Small intestine (tissue), 7 donors: Measurements from ENCODE around the gene CELF2. TPM values are rescaled to one million over a fixed set of nuclear protein-coding genes. Genes with fewer than 3 reads are reported as not detected.

Source experiments
- DNase-seq, 2 donors: peaks; one replicate each; pipeline versions ENCODE4 v3.0.0 to v3.0.0-alpha.2; 2013
- FAIRE-seq: peaks from 2 replicates; lab custom pipeline; 2012; peaks lifted over from hg19 to GRCh38; lab: Jason Lieb, UNC
- H3K27ac ChIP-seq, 3 donors: one replicate each; pipeline ENCODE4 v1.5.1; 2013; ENCODE audit warnings: low read length in 2 of 3, mild to moderate bottlenecking in 2 of 3, control low read depth in 1 of 3, inconsistent platforms in 1 of 3, low read depth in 1 of 3, moderate library complexity in 1 of 3
- H3K27me3 ChIP-seq, 3 donors: one replicate each; pipeline ENCODE4 v1.6.1; 2013; ENCODE audit warnings: low read length in 3 of 3, inconsistent platforms in 1 of 3; ENCODE audit not compliant: control insufficient read depth in 3 of 3, insufficient read depth in 3 of 3
- H3K36me3 ChIP-seq, 3 donors: one replicate each; pipeline ENCODE4 v1.6.1; 2013; ENCODE audit warnings: low read length in 3 of 3, inconsistent platforms in 1 of 3, low read depth in 1 of 3, mild to moderate bottlenecking in 1 of 3, moderate library complexity in 1 of 3; ENCODE audit not compliant: control insufficient read depth in 3 of 3, insufficient read depth in 2 of 3
- H3K4me1 ChIP-seq, 3 donors: one replicate each; pipeline ENCODE4 v1.6.1; 2013; ENCODE audit warnings: low read length in 2 of 3, inconsistent platforms in 1 of 3, low read depth in 1 of 3, mild to moderate bottlenecking in 1 of 3, moderate library complexity in 1 of 3; ENCODE audit not compliant: control insufficient read depth in 3 of 3, insufficient read depth in 2 of 3
- H3K4me3 ChIP-seq, 3 donors: one replicate each; pipeline ENCODE4 v1.5.1; 2013; ENCODE audit warnings: low read length in 3 of 3, control low read depth in 1 of 3, inconsistent platforms in 1 of 3, low read depth in 1 of 3, mild to moderate bottlenecking in 1 of 3, moderate library complexity in 1 of 3
- H3K9me3 ChIP-seq, 2 donors: one replicate each; pipeline ENCODE4 v1.6.1; 2013; ENCODE audit warnings: low read depth in 1 of 2, low read length in 1 of 2; ENCODE audit not compliant: control insufficient read depth in 2 of 2, insufficient read depth in 1 of 2
- WGBS, 3 donors: extraction: QIAGEN DNeasy Blood & Tissue Kit; methylation state at CpG; one replicate each; pipeline ENCODE4 v1.1.7; 2013; 5-methylcytosine and 5-hydroxymethylcytosine counted together
- polyA plus RNA-seq, 4 donors: library from polyadenylated mRNA; stranded (reverse) in 3 of 4; unstranded in 1 of 4; fragments of 200-250 nt in 3 of 4; fragments of 120-200 nt in 1 of 4; gene quantifications; one replicate each; pipeline versions ENCODE4 v1.2.1 to v1.2.3, GENCODE V29; 2013
- donor health status: healthy with polysubstance abuse.
- donor health status: control.
- donor health status: control.
- donor health status: Bipolar disorder and iron deficiency.
- donor health status: healthy.

Gene CELF2
- polyA plus RNA-seq, 4 donors: 1.8 to 11.6 (median 6.1) TPM

- H3K4me1 ChIP-seq: peaks cover 0 to 4% (median 0%) of the 10 kb centered on the region in 3 donors
- H3K27me3 ChIP-seq: no peaks in the 10 kb centered on the region
- no peak for DNase-seq
- peaks cover 0 to 2% (median 0%) of the 10 kb centered on the region in 3 donors for H3K36me3 ChIP-seq
- no peak overlapping the region for H3K4me3 ChIP-seq
- 80 to 86% (median 81%) methylated on average over 14 of the region's 14 CpGs for WGBS, 3 donors
- no peaks in the 10 kb centered on the region for H3K9me3 ChIP-seq
- no peak overlapping the region for H3K27ac ChIP-seq
- FAIRE-seq: no peak
These were observed 189.2 kb downstream of the CELF2 start for GRCh38 chr10:11206676-11207559.

- FAIRE-seq (no peak), DNase-seq (no peak)
- Histone ChIP-seq H3K9me3 (no peaks in the 10 kb centered on the region), H3K27ac (no peak overlapping the region), H3K4me1 (peaks cover 0 to 4% (median 0%) of the 10 kb centered on the region in 3 donors), H3K36me3 (peaks cover 0 to 2% (median 0%) of the 10 kb centered on the region in 3 donors), H3K27me3 (no peaks in the 10 kb centered on the region), H3K4me3 (no peak overlapping the region)
- WGBS, 3 donors: 96 to 97% (median 96%) methylated on average over 15 of the region's 15 CpGs
These were observed 189.8 kb downstream of the CELF2 start for GRCh38 chr10:11207560-11207844.

- no peak overlapping the region for H3K4me3 ChIP-seq
- no peak for DNase-seq
- peaks cover 0 to 4% (median 0%) of the 10 kb centered on the region in 3 donors for H3K4me1 ChIP-seq
- no peak for FAIRE-seq
- no peak overlapping the region for H3K27ac ChIP-seq
- no peaks in the 10 kb centered on the region for H3K9me3 ChIP-seq
- H3K36me3 ChIP-seq: peaks cover 0 to 2% (median 0%) of the 10 kb centered on the region in 3 donors
- 91 to 98% (median 96%) methylated on average over 8 of the region's 8 CpGs for WGBS, 3 donors
- no peaks in the 10 kb centered on the region for H3K27me3 ChIP-seq
These were observed 190.6 kb downstream of the CELF2 start for GRCh38 chr10:11208243-11208642.

DNA sequence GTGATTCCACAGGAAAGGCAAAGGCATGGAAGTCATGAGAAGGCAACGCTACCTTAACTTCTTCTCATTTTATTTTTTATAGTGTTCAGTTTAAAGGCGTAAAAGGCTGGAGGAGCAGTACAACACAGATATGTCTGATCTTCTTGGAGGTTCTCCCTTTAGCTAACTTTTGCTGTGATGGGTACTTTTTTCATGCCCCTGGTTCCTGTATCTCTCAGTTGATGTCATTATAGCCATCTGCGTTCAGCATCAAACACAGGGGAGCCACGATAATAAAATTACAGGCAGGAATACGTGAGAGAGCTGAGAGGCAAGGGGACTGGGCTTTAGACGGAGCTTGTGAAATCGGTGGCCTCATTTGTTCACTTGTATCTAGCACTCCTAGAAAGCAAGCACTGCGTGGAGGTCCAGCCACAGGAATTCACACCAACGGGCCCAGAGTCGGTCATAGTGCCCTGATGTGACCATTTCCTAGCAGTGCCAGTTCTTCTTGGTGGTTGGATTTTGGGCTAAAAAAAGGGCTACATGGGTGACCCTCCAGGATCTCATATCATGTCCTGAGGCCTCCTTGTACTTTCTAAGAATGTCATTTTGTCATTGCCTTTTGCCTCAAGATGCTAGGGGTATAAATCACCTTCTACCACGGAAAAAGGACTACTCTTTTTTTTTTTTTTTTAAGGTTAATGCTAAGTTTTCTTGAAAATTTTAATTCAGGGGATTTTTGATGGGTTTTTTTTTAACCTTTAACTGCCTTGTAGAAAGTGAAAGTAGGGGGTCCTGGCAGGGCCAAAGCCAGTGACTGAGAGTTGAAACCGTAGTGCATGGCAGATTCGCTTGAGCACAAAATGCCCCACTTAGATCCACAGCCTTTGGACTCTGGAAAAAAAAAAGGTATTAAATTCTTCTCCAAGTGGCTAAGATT is 191.5 kb downstream of the CELF2 start:
- Histone ChIP-seq H3K4me1 (peaks cover 0 to 4% (median 0%) of the 10 kb centered on the region in 3 donors), H3K27me3 (no peaks in the 10 kb centered on the region), H3K4me3 (no peak overlapping the region), H3K27ac (no peak overlapping the region), H3K36me3 (peaks cover 0 to 2% (median 0%) of the 10 kb centered on the region in 3 donors), H3K9me3 (no peaks in the 10 kb centered on the region)
- DNase-seq (no peak), FAIRE-seq (no peak)
- 72 to 88% (median 73%) methylated on average over 13 of the region's 13 CpGs for WGBS, 3 donors

- no peak for FAIRE-seq
- 55 to 62% (median 56%) methylated on average over 6 of the region's 6 CpGs for WGBS, 3 donors
- H3K27ac ChIP-seq: no peak overlapping the region
These were observed 192.1 kb downstream of the CELF2 start for GRCh38 chr10:11209830-11210181.

GRCh38 chr10:11210211-11210922 is 192.7 kb downstream of the CELF2 start:
- FAIRE-seq (no peak), DNase-seq (peak in 1 of 2 donors; percentile 24)
- Histone ChIP-seq H3K27me3 (no peaks in the 10 kb centered on the region), H3K4me1 (peaks cover 0 to 4% (median 0%) of the 10 kb centered on the region in 3 donors), H3K27ac (no peak overlapping the region), H3K9me3 (no peaks in the 10 kb centered on the region), H3K36me3 (no peaks in the 10 kb centered on the region), H3K4me3 (no peak overlapping the region)
- WGBS, 3 donors: 63 to 79% (median 64%) methylated on average over 13 of the region's 13 CpGs

More at GRCh38 chr10:11209830-11210181, 192.1 kb downstream of the CELF2 start:
- DNase-seq: no peak
- Histone ChIP-seq H3K4me1 (peaks cover 0 to 4% (median 0%) of the 10 kb centered on the region in 3 donors), H3K36me3 (no peaks in the 10 kb centered on the region), H3K27me3 (no peaks in the 10 kb centered on the region), H3K9me3 (no peaks in the 10 kb centered on the region), H3K4me3 (no peak overlapping the region)

- no peaks in the 10 kb centered on the region for H3K27me3 ChIP-seq
- no peak for FAIRE-seq
These were observed 194.8 kb downstream of the CELF2 start for GRCh38 chr10:11212288-11213085.

More at GRCh38 chr10:11212288-11213085, 194.8 kb downstream of the CELF2 start:
- Histone ChIP-seq H3K4me1 (peaks cover 0 to 4% (median 0%) of the 10 kb centered on the region in 3 donors), H3K4me3 (no peak overlapping the region), H3K27ac (no peak overlapping the region), H3K36me3 (no peaks in the 10 kb centered on the region), H3K9me3 (no peaks in the 10 kb centered on the region)
- DNase-seq: no peak
- WGBS, 3 donors: 70 to 75% (median 73%) methylated on average over 7 of the region's 7 CpGs
